Stimulated activated CD4-positive, alpha-beta T cell treated with anti-CD3 and anti-CD28 coated beads, TNF-alpha, amount 100 ng/mL, for 48 hours (primary cell): Measurements from ENCODE around the gene RNU7-1.

ENCODE experiments used
- DNase-seq, 3 donors: peaks; one replicate each; pipeline ENCODE4 v3.0.0-alpha.2; 2020; ENCODE audit warnings: low read depth in 3 of 3

Gene RNU7-1

DNA sequence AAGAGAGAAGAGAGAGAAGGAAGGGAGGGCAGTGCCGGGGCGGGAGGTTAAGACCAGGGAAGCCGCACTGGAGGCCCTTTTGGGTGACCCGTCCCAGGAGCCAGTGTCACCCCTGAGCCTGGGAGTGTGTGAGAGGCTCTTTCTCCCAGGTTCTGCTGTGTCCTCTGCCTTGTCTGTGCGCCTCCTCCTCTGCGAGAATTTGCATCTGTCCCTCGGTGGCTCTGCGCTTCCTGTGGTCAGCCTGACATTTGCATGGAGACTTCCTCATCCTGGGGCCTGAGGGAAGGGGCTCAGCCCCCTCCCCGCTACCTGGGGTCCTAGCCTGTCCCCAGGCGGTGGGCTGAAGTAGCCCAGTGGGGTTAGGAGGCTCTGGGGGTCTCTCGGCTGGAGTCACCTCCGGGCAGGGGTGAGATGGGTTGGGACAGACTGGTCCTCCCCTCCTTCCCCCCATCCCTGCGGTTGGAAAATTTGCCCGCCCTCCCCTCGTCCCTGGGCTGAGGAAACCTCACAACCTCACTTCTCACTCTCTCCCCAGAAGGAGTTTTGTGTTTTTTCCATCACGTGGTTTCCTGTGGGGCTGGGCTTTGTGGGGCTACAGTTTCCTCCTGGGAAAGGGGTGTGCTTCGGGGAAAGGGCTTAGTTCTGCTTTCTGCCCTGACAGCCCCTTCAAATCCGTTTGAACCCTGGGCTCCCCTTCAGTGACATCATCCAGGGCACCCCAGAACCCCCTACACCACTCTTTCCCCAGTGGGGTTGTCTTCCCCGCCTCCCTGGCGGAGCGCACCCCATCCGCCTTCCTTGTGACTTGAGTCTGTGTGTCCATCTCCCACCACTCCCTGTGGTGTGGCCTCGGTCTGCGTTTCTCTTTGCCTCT, 10.1 kb downstream of the RNU7-1 start:
- DNase-seq: peak in 2 of 3 donors; percentile 67 to 68

DNA sequence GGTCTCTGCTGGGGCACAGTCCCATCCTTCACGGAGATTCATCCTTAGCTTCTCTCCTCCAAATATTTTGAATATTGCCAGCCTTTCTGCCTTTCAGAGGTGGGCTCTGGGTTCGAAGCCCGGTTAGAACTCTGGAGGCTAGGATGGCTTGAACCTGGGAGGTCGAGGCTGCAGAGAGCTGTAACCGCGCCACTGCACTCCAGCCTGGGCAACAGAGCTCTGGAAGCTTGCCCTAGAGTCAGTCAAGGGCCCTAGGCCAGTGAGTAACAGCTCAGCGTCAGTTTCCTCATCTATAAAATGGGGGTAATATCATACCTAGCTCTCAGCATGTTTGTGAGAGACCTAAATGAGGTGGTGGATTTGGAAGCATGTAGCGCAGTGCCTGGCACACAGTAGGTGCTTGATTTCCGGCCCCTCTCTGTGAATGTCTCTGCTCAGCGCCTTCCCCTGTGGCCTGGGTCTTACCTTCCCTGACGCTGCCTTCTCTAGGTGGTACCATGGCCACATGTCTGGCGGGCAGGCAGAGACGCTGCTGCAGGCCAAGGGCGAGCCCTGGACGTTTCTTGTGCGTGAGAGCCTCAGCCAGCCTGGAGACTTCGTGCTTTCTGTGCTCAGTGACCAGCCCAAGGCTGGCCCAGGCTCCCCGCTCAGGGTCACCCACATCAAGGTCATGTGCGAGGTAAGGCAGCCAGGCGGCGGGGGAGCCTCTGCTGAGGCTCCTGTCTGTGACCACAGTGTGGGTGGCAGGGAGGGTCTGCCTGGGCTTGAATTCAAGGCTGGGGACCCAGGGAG, 10.9 kb downstream of the RNU7-1 start:
- DNase-seq: no peak

DNA sequence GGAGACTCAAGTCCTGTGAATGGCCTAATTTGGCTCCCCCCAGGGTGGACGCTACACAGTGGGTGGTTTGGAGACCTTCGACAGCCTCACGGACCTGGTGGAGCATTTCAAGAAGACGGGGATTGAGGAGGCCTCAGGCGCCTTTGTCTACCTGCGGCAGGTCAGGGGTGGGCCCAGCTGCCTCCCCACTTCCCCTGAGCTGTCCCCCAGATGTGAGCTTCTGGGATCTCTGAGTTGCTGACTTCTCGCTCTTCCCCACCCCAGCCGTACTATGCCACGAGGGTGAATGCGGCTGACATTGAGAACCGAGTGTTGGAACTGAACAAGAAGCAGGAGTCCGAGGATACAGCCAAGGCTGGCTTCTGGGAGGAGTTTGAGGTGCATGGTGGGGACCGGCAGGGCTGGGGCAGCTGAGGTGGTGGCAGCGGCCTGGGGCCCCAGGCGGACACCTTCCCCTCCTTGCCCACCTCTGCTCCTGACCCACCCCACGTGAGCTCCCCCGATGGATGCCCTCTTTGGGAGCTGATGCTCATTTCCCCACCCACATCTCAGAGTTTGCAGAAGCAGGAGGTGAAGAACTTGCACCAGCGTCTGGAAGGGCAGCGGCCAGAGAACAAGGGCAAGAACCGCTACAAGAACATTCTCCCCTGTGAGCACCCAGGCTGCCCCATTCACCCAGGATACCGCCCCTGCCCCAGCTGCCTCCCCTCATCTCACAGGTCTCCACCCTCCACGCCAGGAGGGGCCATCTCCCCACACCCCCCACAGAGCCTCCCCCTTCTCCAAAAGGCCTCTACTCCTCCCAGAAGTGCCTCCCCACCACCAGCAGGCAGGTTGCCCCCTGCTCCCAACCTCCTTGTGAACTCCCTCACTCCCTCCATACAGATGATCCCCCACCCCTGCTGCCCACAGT, 11.7 kb downstream of the RNU7-1 start:
- DNase-seq: no peak

DNA sequence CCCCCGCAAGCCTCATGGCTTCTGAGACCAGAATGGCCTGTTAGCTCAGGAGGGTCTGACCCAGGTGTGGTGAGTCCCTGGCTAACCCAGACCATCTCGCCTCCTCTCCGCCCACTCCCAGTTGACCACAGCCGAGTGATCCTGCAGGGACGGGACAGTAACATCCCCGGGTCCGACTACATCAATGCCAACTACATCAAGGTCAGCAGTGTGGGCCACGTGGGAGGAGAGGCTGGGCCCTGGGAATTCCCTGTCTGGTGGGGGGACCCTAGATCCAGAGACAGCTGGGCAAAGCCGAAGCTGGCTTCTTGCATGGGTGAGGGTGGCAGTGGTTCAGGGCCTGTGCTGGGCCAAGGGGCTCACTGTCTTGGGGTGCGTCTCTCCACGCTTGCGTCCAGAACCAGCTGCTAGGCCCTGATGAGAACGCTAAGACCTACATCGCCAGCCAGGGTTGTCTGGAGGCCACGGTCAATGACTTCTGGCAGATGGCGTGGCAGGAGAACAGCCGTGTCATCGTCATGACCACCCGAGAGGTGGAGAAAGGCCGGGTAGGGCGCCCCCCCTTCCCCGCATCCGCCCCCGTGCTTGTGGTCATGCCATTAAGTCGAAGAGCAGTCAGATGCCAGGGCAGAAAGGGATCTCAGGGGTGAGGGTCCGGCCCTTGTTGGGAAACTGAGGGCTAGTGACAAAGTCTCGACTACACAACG, 12.6 kb downstream of the RNU7-1 start:
- no peak for DNase-seq

DNA sequence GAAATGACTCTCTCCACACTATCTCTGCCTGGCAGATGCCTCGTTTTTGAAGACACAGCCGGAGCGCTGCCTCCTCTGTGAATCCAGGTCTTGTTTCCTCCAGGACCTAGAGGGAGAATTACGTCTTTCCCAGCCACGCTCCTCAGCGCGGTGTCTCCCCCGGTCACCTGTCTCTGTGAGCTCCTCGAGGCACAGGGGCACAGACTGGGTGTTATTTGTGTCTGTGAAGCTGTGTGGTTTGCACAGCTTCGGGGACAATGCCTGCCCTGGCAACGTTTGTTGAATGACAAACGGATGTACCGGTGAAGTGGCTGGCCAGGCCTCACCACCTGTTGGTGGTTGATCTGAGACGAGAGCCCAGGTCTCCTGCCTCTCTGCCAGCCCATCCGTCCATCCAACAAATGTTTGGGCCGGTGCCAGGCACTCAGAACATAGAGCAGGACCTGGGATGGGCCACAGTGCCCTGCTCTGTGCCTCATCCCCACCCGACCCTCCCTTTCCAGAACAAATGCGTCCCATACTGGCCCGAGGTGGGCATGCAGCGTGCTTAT, 13.6 kb downstream of the RNU7-1 start:
- DNase-seq: no peak

DNA sequence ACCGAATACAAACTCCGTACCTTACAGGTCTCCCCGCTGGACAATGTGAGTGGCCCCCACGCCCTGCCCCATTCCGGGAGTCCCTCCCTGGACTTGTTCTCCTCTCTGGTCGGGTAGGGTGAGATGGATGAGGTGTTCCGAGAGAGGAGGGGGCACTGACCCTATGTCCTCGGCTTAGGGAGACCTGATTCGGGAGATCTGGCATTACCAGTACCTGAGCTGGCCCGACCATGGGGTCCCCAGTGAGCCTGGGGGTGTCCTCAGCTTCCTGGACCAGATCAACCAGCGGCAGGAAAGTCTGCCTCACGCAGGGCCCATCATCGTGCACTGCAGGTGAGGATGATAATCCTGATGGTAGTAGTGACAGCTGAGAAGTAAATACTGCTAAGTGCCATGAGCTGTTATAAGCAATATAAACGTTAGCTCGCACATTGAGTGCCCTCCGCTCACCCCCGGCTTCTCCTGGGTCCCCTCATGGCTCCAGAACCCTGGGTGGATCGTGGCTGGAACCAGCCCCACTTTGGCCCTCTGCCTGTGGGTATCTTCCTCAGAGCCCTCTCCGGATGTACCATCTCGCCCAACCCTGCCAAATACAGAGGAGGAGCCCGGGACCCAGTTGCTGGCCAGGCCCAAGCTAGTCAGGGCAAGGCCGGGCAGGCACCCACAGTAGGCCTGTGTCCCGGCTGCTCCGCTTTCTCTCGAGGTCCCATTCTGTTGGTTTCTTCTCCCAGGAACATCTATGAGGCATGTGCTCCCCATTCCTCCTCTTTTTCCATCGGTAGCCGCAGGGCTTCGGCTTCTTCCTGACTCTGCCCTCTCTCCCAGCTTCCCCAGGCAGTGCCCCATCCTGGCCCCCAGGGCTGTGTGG, 14.4 kb downstream of the RNU7-1 start:
- DNase-seq: no peak

DNA sequence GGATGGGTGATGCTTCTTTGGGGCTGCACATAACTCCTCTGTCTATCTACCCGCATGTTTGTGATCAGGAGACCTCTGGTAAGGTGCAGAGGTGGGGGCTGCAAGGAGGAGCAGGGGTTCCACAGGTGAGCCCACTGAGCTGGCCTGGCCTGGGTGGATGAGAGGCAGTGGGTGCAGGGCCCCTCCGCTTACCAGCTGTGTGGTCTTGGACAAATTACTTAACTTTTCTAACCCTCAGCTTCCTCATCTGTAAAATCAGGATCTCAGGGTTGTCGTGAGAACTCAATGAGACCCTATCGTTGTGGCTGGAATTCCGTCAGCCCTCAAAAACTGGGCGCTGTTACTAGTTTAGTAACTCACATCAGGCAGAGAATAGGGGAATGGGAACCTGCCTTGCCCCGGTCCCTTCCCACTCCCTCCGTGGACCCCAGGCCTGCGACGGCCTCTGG, 15.0 kb downstream of the RNU7-1 start:
- DNase-seq: no peak

DNA sequence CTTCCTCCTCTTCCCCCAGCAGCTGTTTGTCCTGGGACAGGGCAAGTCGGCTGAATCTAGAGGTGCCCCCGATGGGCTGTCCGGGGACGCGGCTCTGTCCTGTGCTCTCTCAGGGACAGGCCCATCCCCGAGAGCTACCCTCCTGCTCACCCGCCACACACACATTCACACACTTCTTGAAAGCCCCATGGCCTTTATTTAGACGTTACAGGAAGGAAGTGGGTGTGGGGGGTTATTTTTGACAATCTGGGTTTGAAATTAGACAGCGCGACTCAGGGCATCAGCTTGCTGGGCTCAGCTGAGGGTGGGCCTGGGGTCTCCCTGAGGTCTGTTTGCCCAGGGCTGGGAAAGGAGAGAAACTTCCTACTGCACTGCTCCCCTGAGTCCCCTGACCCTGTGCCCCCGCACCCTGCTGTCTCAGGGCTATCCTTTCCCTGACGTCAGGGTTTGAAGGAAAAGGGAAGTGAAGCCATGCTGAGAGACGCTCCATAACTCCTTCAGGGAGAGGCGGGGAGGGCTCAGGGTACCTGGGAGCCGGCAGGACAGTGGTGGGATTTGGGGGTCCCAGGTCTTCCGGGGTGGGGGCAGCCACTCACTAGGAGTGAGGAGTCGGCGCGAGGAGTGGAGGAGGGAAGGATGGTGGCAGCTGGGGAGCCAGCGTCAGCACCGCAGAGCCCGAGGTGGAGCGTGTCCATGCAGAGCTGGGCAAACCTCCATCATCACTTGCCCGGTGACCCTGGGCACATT, 15.6 kb downstream of the RNU7-1 start:
- DNase-seq: no peak

DNA sequence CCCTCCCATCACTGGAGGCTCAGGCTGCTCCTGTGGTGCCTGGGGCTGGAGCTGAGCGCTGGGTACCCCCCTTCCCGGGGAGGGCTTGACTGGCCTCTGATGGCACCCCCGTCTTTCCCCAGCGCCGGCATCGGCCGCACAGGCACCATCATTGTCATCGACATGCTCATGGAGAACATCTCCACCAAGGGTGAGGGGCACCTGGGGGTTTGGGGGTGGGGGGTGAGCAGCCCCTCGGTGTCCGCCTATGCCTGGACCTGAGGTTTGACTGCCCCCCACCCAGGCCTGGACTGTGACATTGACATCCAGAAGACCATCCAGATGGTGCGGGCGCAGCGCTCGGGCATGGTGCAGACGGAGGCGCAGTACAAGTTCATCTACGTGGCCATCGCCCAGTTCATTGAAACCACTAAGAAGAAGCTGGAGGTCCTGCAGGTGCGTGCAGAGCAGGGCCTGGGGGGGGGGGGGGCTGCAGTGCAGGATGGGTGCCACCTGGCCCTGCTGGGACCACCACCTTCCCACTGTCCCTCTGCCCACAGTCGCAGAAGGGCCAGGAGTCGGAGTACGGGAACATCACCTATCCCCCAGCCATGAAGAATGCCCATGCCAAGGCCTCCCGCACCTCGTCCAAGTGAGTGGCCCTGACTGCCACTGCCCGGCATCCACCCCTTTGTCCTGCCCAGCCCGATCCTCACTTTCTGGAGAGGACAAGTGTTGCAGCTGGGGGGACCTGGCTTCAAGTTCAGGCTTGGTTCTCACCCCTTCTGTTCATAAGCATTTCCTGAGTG, 16.4 kb downstream of the RNU7-1 start:
- DNase-seq: no peak

DNA sequence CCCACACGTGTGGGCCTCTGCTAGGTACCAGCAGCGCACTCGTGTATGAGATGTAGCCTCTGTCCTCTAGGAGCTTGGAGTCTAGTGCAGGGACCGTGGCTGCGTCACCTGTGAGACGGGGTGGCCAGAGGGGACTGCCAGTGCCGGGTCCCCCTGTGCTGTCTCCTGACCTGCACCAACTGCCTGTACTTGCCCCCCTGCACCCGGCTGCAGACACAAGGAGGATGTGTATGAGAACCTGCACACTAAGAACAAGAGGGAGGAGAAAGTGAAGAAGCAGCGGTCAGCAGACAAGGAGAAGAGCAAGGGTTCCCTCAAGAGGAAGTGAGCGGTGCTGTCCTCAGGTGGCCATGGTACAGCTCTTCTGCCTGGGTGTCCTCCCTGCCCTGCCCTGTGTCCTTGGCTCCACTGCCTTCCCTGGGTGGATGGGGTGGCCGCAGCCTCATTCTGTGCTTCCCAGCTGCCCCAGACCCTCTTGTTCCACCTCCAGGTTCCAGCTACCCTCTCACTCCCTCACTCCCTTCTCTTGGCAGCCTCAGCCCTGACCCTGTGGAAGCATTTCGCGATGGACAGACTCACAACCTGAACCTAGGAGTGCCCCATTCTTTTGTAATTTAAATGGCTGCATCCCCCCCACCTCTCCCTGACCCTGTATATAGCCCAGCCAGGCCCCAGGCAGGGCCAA, 17.1 kb downstream of the RNU7-1 start:
- DNase-seq: no peak

DNA sequence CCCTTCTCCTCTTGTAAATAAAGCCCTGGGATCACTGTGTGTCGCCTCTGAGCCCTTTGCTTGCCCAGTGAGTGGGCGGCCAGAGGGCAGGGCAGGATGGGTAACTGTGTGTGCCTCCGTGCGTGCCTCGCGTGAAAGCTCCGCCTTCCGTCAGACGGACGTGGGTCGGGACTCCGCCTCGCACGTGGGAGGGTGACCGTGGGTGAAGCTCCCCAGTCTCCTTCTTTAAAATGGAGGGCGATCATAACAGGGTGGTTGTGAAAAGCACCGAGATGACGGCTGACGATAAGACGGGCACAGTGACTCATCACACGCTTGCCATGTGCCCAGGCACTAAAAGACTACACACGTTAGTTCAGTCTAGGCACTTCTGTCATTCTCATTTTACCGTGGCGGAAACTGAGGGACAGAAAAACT, 17.7 kb downstream of the RNU7-1 start:
- peak; percentile 86 to 93 (median 90) for DNase-seq

DNA sequence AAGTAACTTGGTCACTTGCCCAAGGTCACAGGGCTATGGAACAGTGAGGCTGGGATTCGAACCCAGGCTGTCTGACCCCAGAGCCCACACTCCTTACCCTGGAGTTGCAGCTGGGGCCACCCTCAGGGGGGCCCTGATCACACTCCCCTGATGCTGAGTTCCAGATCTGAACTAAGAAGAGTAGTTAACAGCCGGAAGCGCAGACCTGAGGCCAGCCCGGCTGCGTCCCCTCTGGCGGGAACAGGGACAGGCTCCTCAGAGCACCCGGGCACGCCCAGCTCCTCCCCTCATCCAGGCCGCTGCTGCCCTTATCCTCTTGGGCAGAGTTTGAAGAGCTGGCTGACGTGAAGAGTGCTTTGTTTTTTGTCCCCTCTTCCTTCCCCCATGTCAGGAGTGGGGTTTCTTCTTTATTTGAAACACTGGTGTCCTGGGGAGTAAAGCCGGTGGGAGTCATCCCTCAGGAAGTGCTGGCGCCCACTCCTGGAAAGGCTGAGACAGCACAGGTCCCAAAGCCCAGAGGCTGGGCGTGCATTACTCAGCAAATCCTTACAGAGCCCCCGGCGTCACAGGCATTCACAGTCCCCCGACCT, 18.2 kb downstream of the RNU7-1 start:
- no peak for DNase-seq

DNA sequence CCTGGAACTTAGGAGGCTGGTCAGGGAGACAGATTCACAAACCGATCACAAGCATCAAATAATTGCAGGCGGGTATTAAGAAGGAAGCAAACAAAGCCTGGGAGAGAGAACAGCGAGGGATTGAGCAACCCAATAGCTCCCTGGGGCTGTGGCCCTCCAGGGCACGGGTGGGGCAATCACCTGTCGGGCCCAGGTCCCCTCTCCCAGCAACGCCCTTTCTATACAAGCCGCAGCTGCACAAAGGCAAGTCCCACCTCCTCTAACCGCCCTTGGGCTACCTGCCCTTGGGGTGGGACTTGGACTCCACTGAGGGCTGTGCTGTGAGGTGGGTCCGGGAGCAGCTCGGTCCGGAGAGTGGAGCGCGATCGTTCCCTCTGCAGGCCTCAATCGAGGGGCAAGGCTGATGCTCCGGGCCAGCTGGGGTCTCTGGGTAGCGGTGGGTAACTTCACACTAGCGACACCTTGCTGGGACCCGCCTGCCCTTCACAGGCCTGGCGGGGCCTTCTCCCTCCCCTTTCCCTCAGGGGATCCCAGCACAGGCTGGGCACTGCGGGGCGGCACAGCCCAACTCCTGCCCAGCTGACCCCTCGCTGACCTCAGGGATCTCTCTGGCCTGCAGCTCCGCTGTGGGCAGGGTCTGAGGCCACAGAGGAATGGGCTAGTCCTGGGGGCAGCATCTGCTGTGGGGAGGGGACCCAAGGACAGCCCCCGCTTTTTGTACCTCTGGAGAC, 18.8 kb downstream of the RNU7-1 start:
- DNase-seq: no peak

DNA sequence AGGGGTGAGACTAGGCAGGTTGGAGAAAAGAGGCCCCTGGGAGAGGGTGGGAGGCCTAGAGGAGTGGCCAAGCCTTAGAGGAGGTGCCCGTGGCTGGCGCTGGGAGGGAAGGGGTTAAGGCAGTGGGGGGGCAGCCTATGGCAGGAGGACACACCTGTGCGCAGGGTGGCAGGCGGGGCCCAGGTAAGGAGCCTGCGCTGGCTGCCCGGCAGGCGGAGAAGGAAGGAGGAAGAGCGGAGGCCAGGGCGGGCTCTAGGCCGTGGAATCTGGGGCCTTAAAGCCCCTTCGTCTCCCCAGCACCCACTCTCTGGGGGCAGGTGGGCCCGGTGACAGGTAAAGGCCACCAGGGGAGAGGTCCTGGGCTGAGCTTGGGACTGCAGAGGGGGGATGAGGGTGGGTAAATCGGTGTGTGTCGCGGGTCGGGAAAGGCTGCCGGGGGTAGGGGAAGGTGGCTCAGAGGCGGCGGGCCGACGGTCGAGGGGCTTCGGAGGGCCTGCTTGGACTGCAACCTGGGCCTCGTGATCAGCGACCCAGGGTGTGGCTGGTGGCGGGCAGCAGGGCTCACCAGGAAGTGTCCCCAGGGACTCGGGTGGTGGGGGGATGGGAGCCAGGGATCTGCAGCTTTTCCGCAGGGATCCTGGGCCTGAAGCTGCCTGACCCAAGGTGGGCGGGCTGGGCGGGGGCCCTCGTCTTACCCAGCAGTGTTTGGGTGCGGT, 19.6 kb downstream of the RNU7-1 start:
- no peak for DNase-seq

DNA sequence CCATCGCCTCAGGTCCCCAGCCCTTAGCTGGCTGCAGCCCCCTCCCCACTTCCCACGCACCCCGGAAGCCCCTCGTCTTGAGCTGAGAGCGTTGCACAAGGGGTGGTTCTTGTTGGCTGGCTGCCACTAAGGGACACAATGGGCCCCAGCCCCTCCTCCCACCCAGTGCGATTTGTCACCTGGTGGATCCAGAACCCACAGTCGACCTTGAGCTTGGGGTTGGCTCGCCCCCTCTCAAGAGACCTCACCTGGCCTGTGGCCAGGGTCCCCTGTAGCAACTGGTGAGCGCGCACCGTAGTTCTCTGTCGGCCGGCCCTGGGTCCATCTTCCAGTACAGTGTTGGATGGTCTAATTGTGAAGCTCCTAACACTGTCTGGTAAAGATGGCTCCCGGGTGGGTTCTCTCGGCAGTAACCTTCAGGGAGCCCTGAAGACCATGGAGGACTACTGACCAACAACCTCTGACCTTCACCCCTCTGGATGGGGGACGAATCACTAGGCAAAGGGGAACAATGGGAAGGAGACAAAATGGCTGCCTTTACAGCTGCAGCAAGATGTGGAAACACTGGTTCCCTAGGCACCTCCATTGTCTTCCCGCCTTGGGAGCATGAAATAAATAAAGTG, 20.3 kb downstream of the RNU7-1 start:
- no peak for DNase-seq

DNA sequence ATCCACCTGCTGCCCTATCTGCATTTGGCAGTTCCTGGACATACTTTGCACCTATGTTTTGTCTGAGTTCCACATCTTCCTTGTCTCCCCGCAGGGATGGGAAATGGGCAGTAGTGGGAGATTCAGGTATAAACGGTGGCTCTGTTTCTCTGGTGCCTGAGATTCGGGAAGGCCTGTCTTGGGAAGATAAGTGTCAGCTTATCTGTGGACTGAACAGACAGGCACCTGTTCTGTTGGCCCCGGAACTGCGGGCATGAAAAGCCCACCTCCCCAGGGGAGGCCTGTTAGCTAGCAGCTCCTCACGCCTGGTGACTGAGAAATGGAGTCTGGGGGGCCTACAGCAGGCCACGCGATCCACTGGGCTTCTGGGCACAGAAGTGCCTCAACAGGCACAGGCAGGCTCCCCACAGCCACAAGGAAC, 21.0 kb downstream of the RNU7-1 start:
- DNase-seq: no peak
